Ovary (tissue), 9 donors: ENCODE results near the gene DIP2C. TPM values are rescaled to one million over a fixed set of nuclear protein-coding genes. Genes with fewer than 3 reads are reported as not detected.
A peak's percentile ranks its signal among the peaks of the same experiment; 100 is the strongest.
"Not testable (repeated sequence)": the region's sequence is repeated elsewhere in the genome, so short reads cannot be mapped to it uniquely, and the experiment has no call there.

ENCODE experiments used
- DNase-seq, 5 donors: peaks; one replicate each; pipeline ENCODE4 v3.0.0-alpha.2; 2019 to 2020
- H3K27ac ChIP-seq, 2 donors: fragments of 200-600 bp; one replicate each; pipeline versions ENCODE4 v1.5.1 to v1.8.0; 2019 to 2022
- H3K27me3 ChIP-seq: fragments of 200-600 bp; one replicate; pipeline ENCODE4 v1.8.0; 2022
- H3K36me3 ChIP-seq: fragments of 200-600 bp; sonication (generic); one replicate; pipeline ENCODE4 v1.5.1; 2019
- H3K4me1 ChIP-seq: one replicate; pipeline ENCODE4 v1.8.1; 2013; ENCODE audit warnings: mild to moderate bottlenecking, moderate library complexity; ENCODE audit not compliant: insufficient read depth
- H3K4me3 ChIP-seq: fragments of 200-600 bp; sonication (generic); one replicate; pipeline ENCODE4 v1.5.1; 2017
- H3K9me3 ChIP-seq, 2 donors: fragments of 200-600 bp in 1 of 2; sonication (generic) in 1 of 2; one replicate each; pipeline versions ENCODE4 v1.5.1 to v1.8.1; 2013 to 2019; ENCODE audit warnings: mild to moderate bottlenecking in 1 of 2, moderate library complexity in 1 of 2
- CTCF ChIP-seq, 3 donors: fragments of 450-650 bp in 2 of 3; fragments of 200-600 bp in 1 of 3; IDR thresholded peaks; one replicate each; pipeline versions ENCODE4 v1.5.1 to v1.8.0; 2016 to 2022; ENCODE audit warnings: antibody characterized with exemption in 3 of 3, mild to moderate bottlenecking in 1 of 3
- EP300 ChIP-seq: sonication (generic); formaldehyde crosslinking; IDR thresholded peaks from one replicate; pipeline ENCODE4 v1.6.1; 2017; ENCODE audit warnings: antibody characterized with exemption
- POLR2A ChIP-seq: fragments of 450-650 bp; IDR thresholded peaks from one replicate; pipeline ENCODE4 v1.6.1; 2017; ENCODE audit warnings: antibody characterized with exemption, mild to moderate bottlenecking, moderate library complexity
- WGBS, 3 donors: extraction: QIAGEN DNeasy Blood & Tissue Kit in 1 of 3; methylation state at CpG; one replicate each; pipeline versions ENCODE4 v1.1.5 to v1.1.7; 2013 to 2017; 5-methylcytosine and 5-hydroxymethylcytosine counted together
- intact Hi-C, 4 donors: fragments of 100-400 bp; cut with DNase I; formaldehyde crosslinking; loops; one replicate each; pipeline versions ENCODE4 v1.11.0 to v1.15.1; 2022 to 2023
- polyA plus RNA-seq, 2 donors: library from polyadenylated mRNA; stranded (reverse); fragments of 200-250 nt in 1 of 2; fragments of 350-450 nt in 1 of 2; fragmentation: Illumina TruSeq in 1 of 2; extraction: RNeasy Lipid Tissue Mini Kit (QIAGEN cat#74804) in 1 of 2; gene quantifications; one replicate each; pipeline ENCODE4 v1.2.3, GENCODE V29; 2013 to 2014
- total RNA-seq, 7 donors: library from RNA; depleted of rRNA in 2 of 7; stranded (reverse); fragments of >200 nt in 2 of 7; fragmentation: NEBNext Ultra II Directional in 3 of 7; extraction: Animal tissue kit (Norgen Biotek cat#: 25700) in 3 of 7; gene quantifications; one replicate each; pipeline versions ENCODE4 v1.1.0 to v1.2.4, GENCODE V29; 2016 to 2023
- donor health status: DM: no; HTN: no; CAD: no; lungs with moderate emphysema.
- donor health status: DM: no; HTN: no; CAD: no.
- donor health status: Bipolar disorder and iron deficiency.
- donor health status: DM: yes; HTN: yes; CAD: no.
- donor health status: DM: no; HTN: no; CAD: no.
- donor health status: DM: yes; HTN: yes; CAD: no.

DIP2C gene
- total and polyA plus RNA-seq, 9 donors, result 10.1 to 29.4 (median 22.2) TPM

DNA sequence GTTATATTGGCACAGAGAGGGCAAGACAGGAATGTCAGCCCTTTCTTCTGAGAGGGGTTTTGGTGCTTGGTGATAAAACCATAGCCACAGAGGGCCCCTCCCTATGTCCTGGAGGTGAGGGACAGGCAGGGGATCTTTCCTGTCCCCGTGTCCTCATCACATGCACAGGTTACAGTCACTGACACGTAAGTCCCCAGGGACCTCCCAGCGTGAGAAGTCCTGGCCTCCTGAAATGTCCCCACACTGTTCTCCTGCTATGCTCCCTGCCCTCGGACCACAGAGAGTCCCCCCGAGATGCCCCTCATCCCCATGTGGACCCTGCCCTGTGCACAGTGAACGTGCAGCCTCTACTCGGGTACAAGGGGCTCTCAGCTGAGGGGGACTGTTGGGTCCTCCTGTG is 293.8 kb downstream of the DIP2C start:
- Histone ChIP-seq H3K4me3 (no peak overlapping the region), H3K9me3 (no peaks in the 10 kb centered on the region), H3K27ac (no peak overlapping the region), H3K27me3 (no peaks in the 10 kb centered on the region), H3K4me1 (no peaks in the 10 kb centered on the region), H3K36me3 (no peaks in the 10 kb centered on the region)
- intact Hi-C loops, result no loop called here
- WGBS, 3 donors, result 92 to 95% (median 92%) methylated on average over 7 of the region's 7 CpGs
- no peak for DNase-seq
- TF ChIP-seq EP300 (no peak), POLR2A (no peak), CTCF (IDR thresholded peaks at IDR 0.05) (no peak)

DNA sequence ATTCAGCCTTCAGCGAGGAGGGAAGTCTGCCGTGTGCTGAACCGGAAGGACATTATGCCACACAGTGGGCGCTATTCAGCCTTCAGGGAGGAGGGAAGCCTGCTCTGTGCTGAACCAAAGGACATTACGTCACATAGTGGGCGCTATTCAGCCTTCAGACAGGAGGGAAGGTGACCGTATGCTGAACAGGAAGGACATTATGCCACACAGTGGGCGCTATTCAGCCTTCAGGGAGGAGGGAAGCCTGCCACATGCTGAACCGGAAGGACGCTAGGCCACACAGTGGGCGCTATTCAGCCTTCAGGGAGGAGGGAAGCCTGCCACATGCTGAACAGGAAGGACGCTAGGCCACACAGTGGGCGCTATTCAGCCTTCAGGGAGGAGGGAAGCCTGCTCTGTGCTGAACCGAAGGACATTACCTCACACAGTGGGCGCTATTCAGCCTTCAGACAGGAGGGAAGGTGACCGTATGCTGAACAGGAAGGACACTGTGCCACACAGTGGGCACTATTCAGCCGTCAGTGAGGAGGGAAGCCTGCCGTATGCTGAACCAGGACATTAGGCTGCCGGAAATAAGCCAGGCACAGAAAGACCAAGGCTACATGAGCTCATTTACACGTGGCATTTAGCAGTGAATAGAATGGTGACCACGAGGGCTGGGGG is 294.9 kb downstream of the DIP2C start:
- H3K27me3 ChIP-seq, H3K4me3 ChIP-seq, H3K9me3 ChIP-seq, H3K27ac ChIP-seq, intact Hi-C loops, H3K4me1 ChIP-seq, H3K36me3 ChIP-seq: not testable (repeated sequence)
- DNase-seq, result peak in 1 of 5 donors; percentile 7
- 81 to 87% (median 86%) methylated on average over 21 of the region's 21 CpGs for WGBS, 3 donors

DNA sequence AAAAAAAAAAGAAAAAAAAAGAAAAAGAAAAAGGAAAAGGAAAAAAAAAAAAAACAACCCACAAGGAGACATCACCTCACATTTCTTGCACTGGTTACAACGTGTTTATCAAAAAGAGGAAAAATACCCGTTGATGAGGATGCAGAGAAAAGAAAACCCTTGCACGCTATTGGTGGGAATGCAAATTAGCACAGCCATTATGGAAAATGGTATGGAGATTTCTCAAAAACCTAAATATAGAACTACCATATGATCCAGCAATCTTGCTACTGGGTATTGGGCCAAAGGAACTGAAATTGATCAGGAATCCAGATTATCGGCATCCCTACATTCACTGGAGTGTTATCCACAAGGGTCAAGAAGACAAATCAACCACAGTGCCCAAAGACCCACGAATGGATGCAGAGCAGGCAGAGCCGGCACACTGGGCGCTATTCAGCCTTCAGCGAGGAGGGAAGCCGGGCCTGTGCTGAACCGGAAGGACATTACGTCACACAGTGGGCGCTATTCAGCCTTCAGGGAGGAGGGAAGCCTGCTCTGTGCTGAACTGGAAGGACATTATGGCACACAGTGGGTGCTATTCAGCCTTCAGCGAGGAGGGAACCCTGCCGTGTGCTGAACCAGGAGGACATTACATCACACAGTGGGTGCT is 295.6 kb downstream of the DIP2C start:
- DNase-seq, result no peak
- no peaks in the 10 kb centered on the region for H3K9me3 ChIP-seq
- TF ChIP-seq CTCF (IDR thresholded peaks at IDR 0.05) (no peak), EP300 (no peak), POLR2A (no peak)
- H3K36me3 ChIP-seq, result no peaks in the 10 kb centered on the region
- H3K4me1 ChIP-seq, result no peaks in the 10 kb centered on the region
- intact Hi-C loops, result no loop called here
- H3K4me3 ChIP-seq, result no peak overlapping the region
- H3K27ac ChIP-seq, result no peak overlapping the region
- 92 to 94% (median 94%) methylated on average over 14 of the region's 14 CpGs for WGBS, 3 donors
- no peaks in the 10 kb centered on the region for H3K27me3 ChIP-seq

DNA sequence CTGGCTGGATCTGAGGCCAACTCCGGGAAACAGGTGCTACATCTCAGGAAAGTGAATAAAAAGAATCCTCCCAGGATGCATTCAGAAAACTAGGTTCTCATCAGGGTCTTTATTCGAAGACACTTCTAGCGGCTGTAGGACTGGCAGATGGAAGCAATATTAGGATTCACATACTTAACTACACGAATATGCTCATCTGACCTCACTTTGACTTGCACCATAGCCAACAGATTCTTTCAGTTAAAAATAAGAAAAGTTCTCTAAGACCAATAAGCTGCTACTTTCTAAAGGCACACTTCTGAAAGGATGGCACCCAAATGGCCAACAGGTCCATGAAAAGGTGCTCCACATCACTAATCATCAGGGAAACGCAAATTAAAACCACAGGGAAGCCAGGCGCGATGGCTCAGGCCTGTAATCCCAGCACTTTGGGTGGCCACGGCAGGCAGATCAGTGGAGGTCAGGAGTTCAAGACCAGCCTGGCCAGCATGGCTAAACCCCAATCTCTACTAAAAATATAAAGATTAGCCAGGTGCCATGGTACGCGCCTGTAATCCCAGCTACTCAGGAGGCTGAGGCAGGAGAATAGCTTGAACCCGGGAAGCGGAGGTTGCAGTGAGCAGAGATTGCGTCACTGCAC is 296.2 kb downstream of the DIP2C start:
- intact Hi-C loops, result no loop called here
- H3K36me3 ChIP-seq, result no peaks in the 10 kb centered on the region
- no peak overlapping the region for H3K4me3 ChIP-seq
- no peak for DNase-seq
- no peaks in the 10 kb centered on the region for H3K9me3 ChIP-seq
- TF ChIP-seq POLR2A (no peak), CTCF (IDR thresholded peaks at IDR 0.05) (no peak), EP300 (no peak)
- WGBS, 3 donors, result 91 to 92% (median 92%) methylated on average over 13 of the region's 13 CpGs
- H3K4me1 ChIP-seq, result no peaks in the 10 kb centered on the region
- no peak overlapping the region for H3K27ac ChIP-seq
- H3K27me3 ChIP-seq, result no peaks in the 10 kb centered on the region

GRCh38 chr10:392705-393037 is 296.8 kb downstream of the DIP2C start:
- 91 to 93% (median 92%) methylated on average over 21 of the region's 21 CpGs for WGBS, 3 donors
- peak in 1 of 5 donors; percentile 14 for DNase-seq
- no peaks in the 10 kb centered on the region for H3K4me1 ChIP-seq
- intact Hi-C loops, result no loop called here
- no peak overlapping the region for H3K27ac ChIP-seq
- H3K9me3 ChIP-seq, result no peaks in the 10 kb centered on the region
- no peak for TF ChIP-seq POLR2A
- no peak for TF ChIP-seq CTCF (IDR thresholded peaks at IDR 0.05)
- no peak overlapping the region for H3K4me3 ChIP-seq
- H3K27me3 ChIP-seq, result no peaks in the 10 kb centered on the region
- no peaks in the 10 kb centered on the region for H3K36me3 ChIP-seq
